ENCODE data around the gene MRPL52. TPM values are rescaled to one million over a fixed set of nuclear protein-coding genes. Genes with fewer than 3 reads are reported as not detected.
"Not testable (repeated sequence)": the region's sequence is repeated elsewhere in the genome, so short reads cannot be mapped to it uniquely, and the experiment has no call there.

The MRPL52 gene
- total and polyA plus RNA-seq, 10 of the 15 experiments (the other 5 are each of a cell fraction or from before 2014, with no cell fraction given) = 51.7 to 541 (median 142) TPM

GRCh38 chr14:22793550-22793949 lies 36.1 kb upstream of the MRPL52 start:
- SMC1A ChIA-PET (ENCODE audit: uncharacterized antibody, unreplicated experiment) = interaction anchor here (1.2 to 20.3 kb wide), 5 partner anchors 15 to 215 kb away, joined by 3 to 395 read pairs (median 8); partner anchors contain the start of gene SLC7A7
- peaks cover 31% of the 10 kb centered on the region for H3K79me2 ChIP-seq (ENCODE audit: control insufficient read depth, insufficient read depth, low read length)
- BruUV-seq (replicated peaks); H3K36me3 ChIP-seq (ENCODE audit: control insufficient read depth in 2 of 2, insufficient read depth in 2 of 2, low read length in 1 of 2); H4K20me1 ChIP-seq (ENCODE audit: control insufficient read depth, insufficient read depth); H3K27me3 ChIP-seq (replicated peaks in 1 of 2; ENCODE audit: control insufficient read depth in 2 of 2, insufficient read depth in 2 of 2, low read length in 1 of 2); H3K4me3 ChIP-seq; DNase-seq (ENCODE audit: low read depth, low spot score); H2AFZ ChIP-seq (ENCODE audit: control insufficient read depth, low read depth, low read length); H3K9me3 ChIP-seq (replicated peaks; ENCODE audit: control insufficient read depth, insufficient read depth, low read length); H3K9ac ChIP-seq (ENCODE audit: control insufficient read depth, insufficient read depth, low read length); FAIRE-seq; ATAC-seq; in situ Hi-C loops (cut with MboI): not testable (repeated sequence)
- peaks cover 66% of the 10 kb centered on the region for H3K4me1 ChIP-seq (ENCODE audit: control insufficient read depth, insufficient read depth, low read length)
- H3K27ac ChIP-seq (ENCODE audit: control insufficient read depth, insufficient read depth) = peak overlapping the region; percentile 75
- POLR2A ChIA-PET = interaction anchor here (0.9 to 11.3 kb wide), 3 partner anchors 15 to 37 kb away, joined by 3 to 245 read pairs (median 4); partner anchors contain the start of gene SLC7A7
- 65% methylated on average over 5 of the region's 5 CpGs for WGBS (ENCODE audit: insufficient coverage, insufficient replicate concordance, low lambda C conversion rate, missing lambda C conversion rate)
- RAD21 ChIA-PET (ENCODE audit: unreplicated experiment) = interaction anchor here (0.9 to 9.8 kb wide), 5 partner anchors 15 to 224 kb away, joined by 3 to 219 read pairs (median 4); partner anchors contain the start of genes OXA1L and SLC7A7
- CTCF ChIA-PET = interaction anchor here (1.1 to 2.7 kb wide), 5 partner anchors 10 to 223 kb away, joined by 3 to 16 read pairs (median 5); no protein-coding TSS in a partner anchor
- intact Hi-C loops (cut with micrococcal nuclease; ENCODE audit: unreplicated experiment) = loop anchor here (10.0 kb wide), 1 partner anchor 309 kb away; no protein-coding TSS in a partner anchor
- 0 out of 2 replicates have a peak overlapping the region, but pooled peaks have one; percentile 78 for H3K4me2 ChIP-seq (ENCODE audit: control insufficient read depth, insufficient read depth)

GRCh38 chr14:22793976-22794375 lies 35.7 kb upstream of the MRPL52 start:
- Histone ChIP-seq H3K4me3 (peak overlapping the region; percentile 13; the same call in 1 of the 2 replicates), H4K20me1 (ENCODE audit: control insufficient read depth, insufficient read depth) (no peaks in the 10 kb centered on the region), H3K27ac (ENCODE audit: control insufficient read depth, insufficient read depth) (peak overlapping the region; percentile 75), H3K9ac (ENCODE audit: control insufficient read depth, insufficient read depth, low read length) (peak overlapping the region; percentile 32; the same call in 1 of the 2 replicates), H3K4me1 (ENCODE audit: control insufficient read depth, insufficient read depth, low read length) (peaks cover 68% of the 10 kb centered on the region), H3K36me3 (ENCODE audit: control insufficient read depth in 2 of 2, insufficient read depth in 2 of 2, low read length in 1 of 2) (peaks cover 0 to 2% of the 10 kb centered on the region in 2 experiments; a peak in 2 of 4 replicates), H2AFZ (ENCODE audit: control insufficient read depth, low read depth, low read length) (no peak overlapping the region), H3K27me3 (replicated peaks in 1 of 2; ENCODE audit: control insufficient read depth in 2 of 2, insufficient read depth in 2 of 2, low read length in 1 of 2) (no peaks in the 10 kb centered on the region), H3K79me2 (ENCODE audit: control insufficient read depth, insufficient read depth, low read length) (peaks cover 32% of the 10 kb centered on the region), H3K9me3 (replicated peaks; ENCODE audit: control insufficient read depth, insufficient read depth, low read length) (no peaks in the 10 kb centered on the region; the same call in 2 of the 3 replicates), H3K4me2 (ENCODE audit: control insufficient read depth, insufficient read depth) (peak overlapping the region; percentile 78)
- POLR2A ChIA-PET = interaction anchor here (0.8 to 11.3 kb wide), 5 partner anchors 15 to 77 kb away, joined by 4 to 245 read pairs (median 5); partner anchors contain the start of genes LRP10, OXA1L and SLC7A7
- SMC1A ChIA-PET (ENCODE audit: uncharacterized antibody, unreplicated experiment) = interaction anchor here (0.8 to 20.3 kb wide), 6 partner anchors 16 to 214 kb away, joined by 3 to 395 read pairs (median 6); partner anchors contain the start of gene SLC7A7
- TSS peak; percentile 47 for BruUV-seq (replicated peaks)
- in situ Hi-C loops (cut with MboI) (no loop called here), intact Hi-C loops (cut with micrococcal nuclease; ENCODE audit: unreplicated experiment) (loop anchor here (10.0 kb wide), 1 partner anchor 309 kb away; no protein-coding TSS in a partner anchor)
- ATAC-seq (no peak), DNase-seq (ENCODE audit: low read depth, low spot score) (no peak), FAIRE-seq (no peak)
- CTCF ChIA-PET = interaction anchor here (0.9 to 4.1 kb wide), 9 partner anchors 10 to 224 kb away, joined by 3 to 37 read pairs (median 5); partner anchors contain the start of genes ABHD4 and SLC7A7
- RAD21 ChIA-PET (ENCODE audit: unreplicated experiment) = interaction anchor here (0.9 to 9.8 kb wide), 6 partner anchors 15 to 224 kb away, joined by 3 to 219 read pairs (median 4); partner anchors contain the start of genes OXA1L and SLC7A7
- 77% methylated on average over 5 of the region's 5 CpGs for WGBS (ENCODE audit: insufficient coverage, insufficient replicate concordance, low lambda C conversion rate, missing lambda C conversion rate)
- TF ChIP-seq USF2 (IDR thresholded peaks at IDR 0.05; ENCODE audit: borderline replicate concordance, low read depth, low read length) = no peak
- no peak for TF ChIP-seq CEBPB (IDR thresholded peaks at IDR 0.05; ENCODE audit: borderline replicate concordance in 1 of 2, low read depth in 2 of 2, low read length in 2 of 2)
- TF ChIP-seq MYB (IDR thresholded peaks at IDR 0.05; ENCODE audit: borderline replicate concordance, low read depth, low read length) = no peak
- TF ChIP-seq FOXM1 (IDR thresholded peaks at IDR 0.05; ENCODE audit: low read depth, low read length) = peak; percentile 20; the same call in 1 of the 2 replicates
- no peak for TF ChIP-seq IRF5 (IDR thresholded peaks at IDR 0.05; ENCODE audit: borderline replicate concordance)
- TF ChIP-seq CEBPZ (IDR thresholded peaks at IDR 0.05; ENCODE audit: low read depth, low read length) = no peak
